SH-SY5Y (cell line): ENCODE measurements around the gene RABGAP1L.

Experiments
- GATA2 ChIP-seq: IDR thresholded peaks from 2 replicates; pipeline ENCODE4 v1.6.1; 2011; ENCODE audit warnings: mild to moderate bottlenecking, low read depth, low read length
- GATA3 ChIP-seq: IDR thresholded peaks from 2 replicates; pipeline ENCODE4 v1.6.1; 2011; ENCODE audit warnings: low read depth, mild to moderate bottlenecking, low read length, moderate library complexity

DNA sequence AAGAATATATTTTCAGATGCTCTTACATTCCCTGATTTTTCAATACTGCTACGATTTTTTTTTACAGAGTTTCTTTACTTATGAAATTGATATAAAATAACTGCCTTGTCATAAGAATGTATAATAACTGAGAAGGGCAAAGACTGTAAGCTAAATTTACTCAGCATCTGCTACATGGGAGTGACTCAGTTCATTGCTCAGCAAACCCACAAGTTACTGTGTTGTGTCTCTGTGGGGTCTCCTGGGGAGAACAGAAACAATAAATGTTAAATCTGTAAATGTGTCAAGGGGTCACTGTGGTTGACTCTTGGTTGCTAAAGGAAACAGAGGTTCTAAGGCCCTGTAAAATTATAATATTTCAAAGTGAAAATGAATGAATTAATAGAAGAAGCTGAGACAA, 630.1 kb downstream of the RABGAP1L start:
- TF ChIP-seq GATA2 (no peak), GATA3 (no peak)
